8988T (cell line): ENCODE measurements around the gene RGL1.

ENCODE experiments used
- DNase-seq: peaks from one replicate; pipeline ENCODE4 v3.0.0; 2011

Gene RGL1

GRCh38 chr1:183871142-183871541 is 66.2 kb downstream of the RGL1 start:
- DNase-seq, result no peak

GRCh38 chr1:183871601-183872000 is 66.7 kb downstream of the RGL1 start:
- DNase-seq, result no peak

DNA sequence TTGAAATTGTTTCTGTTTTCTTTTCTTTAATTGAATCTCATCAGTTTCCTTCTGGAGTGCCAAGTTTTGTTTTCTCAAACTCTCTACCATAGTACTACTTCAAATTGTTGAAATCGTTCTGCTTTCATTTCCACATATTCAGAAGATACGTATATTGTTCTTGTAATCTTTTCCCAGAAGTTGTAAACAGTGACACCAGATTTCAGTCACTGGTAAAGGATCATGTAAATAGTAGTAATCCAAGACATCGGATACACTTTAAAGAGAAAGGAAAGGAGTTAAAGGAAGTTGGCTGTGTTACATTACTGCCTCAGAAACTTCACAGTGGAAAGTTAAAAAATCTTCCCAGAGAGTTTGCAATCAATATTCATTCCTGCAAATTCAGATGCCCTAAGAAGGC is 67.5 kb downstream of the RGL1 start:
- DNase-seq, result no peak

DNA sequence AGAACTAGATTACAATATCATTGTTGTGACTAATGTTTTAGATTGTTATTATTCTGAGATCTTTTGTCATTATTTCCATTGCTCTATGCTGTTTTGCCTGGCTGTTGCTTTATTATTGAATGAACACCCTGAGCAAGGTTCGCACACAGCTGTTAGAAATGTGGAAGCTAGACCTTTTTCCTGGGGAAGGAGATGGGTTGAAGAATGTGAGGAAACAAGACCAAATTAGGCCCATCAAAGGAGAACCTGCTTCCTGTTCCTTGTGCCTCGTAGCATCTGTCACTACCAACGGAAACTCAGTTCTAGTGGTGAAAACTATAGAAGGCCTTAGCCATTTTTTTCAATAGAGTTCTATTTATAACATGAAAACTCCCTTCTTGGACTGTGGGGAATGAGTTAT is 68.7 kb downstream of the RGL1 start:
- DNase-seq, result no peak

DNA sequence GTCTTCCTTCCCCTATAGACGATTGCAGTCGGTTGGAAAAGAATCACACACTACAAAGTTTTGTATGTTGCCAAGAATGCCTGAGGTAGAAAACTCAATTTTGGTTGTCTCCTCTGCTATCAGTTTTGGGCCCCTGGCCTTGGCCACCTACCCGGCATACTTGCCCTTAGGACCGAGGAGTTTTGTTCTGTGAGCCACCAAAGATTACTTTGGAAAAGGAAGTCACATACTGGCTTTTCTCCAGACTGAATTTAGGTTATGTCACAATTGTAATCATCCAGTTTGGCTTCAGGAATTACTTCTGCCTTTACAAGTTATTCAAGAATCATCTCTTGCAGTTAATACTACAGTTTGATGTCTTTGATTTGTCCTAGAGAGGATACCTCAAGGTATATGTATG is 71.4 kb downstream of the RGL1 start:
- DNase-seq, result no peak

- DNase-seq, result no peak
Observed at GRCh38 chr1:183877053-183877720, 72.3 kb downstream of the RGL1 start.

GRCh38 chr1:183879494-183879893 is 74.6 kb downstream of the RGL1 start:
- DNase-seq, result no peak

DNA sequence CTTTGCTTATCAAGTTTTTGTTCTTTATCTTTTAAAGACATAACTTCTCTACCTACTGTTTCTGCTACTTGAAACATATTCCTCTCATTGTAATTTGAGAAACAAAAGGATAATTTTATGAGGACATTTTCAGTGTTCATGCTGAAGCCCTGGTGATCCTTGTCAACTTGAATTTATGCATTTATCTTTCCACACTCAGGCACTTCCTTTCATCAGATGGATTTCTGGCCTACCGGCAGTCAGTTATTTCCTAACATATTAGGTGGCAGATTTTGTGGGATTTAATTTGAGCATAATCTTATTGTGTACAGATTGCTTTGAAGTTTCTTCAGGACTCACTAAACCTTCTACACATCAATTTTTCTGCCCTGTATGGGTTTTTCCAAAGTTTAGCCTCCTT is 75.0 kb downstream of the RGL1 start:
- no peak for DNase-seq

GRCh38 chr1:183880531-183881243 is 75.8 kb downstream of the RGL1 start:
- no peak for DNase-seq

DNA sequence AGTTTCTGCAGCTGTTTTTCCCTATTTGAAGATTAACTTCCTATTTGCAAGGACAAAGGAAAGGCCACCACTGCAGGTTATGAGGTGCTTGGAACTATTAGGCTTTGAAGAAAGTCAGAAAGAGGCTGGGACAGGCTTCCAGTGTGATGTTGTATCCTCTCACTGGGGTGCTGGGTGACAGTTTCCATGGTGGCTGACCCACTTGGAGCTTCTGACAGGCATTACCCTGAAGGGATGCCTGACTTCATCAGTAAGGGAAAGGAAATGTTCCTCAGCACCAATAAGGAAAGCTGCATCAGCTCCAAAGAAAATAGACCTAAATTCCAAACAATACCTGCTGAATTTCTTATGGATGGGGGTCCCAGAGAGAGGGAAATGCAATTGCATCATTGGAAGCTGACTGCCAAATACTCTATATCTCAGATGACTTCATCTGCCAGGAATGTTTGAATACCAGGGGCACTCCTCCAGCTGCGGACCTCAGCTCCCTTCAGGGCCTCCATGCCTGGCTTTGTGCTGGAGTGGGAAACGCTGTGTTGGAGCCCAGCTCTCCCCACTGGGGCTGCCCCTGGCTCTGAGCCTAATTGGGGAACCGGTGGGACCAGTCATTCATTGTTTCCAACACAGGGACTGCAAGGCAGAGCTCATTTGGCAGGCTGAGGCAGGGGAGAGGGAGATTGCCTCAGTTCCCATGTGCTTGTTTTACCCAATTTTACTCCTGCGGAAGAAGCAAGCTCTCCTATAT is 76.6 kb downstream of the RGL1 start:
- peak; percentile 37 for DNase-seq

- no peak for DNase-seq
Observed at GRCh38 chr1:183882335-183883167, 77.6 kb downstream of the RGL1 start.

DNA sequence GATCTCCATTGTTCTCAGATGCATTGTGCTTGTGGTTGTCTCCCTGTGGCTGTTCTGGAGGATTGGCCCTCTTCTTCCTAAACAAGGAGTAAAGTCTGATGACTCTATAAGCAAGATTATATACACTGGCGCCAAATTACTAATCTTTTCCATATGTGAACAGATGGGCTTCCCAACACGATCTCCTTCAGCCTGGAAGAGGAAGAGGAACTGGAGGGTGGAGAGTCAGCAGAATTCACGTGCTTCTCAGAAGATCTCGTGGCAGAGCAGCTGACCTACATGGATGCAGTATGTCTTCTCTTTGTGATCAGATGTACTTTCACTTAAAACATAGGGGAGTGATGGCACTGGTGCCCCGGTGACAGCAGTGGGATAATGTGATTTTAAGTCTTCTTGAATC is 78.7 kb downstream of the RGL1 start:
- no peak for DNase-seq

- no peak for DNase-seq
Observed at GRCh38 chr1:183884526-183884925, 79.6 kb downstream of the RGL1 start.

DNA sequence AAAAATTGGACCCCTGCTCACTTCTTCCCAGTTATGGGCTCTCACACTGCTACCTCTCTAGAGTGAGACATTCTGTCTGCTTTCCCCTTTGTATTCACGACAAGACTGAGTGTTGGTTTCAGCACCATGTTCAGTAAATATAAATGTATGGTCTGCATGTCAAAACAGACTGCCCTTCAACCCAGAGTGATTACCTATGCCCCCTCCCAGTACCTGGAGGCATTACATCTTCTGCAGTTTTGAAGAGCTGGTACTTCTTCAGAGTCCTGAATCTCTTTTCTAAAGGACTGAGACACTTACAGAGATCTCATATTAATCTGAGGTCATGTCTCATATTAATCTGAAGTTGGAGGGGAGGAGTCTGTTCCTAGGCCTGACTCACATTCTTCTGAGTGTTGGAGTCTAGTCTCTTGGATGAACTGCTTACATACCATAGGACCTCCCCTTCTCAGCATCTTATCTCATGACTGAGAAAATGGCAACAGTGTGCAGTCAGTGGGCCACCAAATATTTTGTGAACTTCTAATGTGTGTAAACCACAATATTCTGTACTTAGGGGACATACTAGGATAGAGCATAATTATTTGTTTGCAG is 80.3 kb downstream of the RGL1 start:
- DNase-seq, result no peak

DNA sequence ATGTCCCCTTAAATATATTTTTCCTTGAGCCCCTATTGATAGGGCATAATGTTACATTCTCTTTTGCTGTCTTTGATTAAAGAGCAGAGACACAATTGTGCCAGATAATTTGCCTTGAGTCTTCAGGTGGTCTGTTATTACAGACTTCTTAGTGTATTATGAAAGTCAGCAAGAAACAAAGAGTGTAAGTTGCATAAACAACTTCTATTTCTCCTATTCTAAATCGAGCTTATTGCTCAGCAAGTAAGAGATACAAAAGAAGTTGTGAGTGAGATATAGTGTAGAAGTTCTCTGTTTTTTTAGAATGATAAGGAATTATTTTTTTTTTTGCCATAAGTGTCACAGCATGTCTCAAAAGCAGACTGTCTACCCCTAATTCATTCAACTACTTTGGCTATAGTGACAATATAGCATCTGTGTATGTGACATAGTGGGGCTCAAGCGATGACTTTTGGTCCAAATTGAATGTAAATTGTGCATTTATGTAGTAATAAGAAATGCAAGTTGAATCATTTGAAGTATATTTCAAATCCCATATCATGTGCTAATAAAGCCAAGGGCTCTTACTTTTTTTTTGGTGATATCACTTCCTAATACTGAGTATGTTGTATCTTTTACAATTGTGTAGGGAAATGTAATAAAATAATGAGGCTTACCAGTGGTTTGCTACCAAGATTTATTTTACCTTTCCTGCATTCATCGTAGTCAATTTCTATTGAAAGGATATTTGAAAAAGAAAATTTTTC is 81.3 kb downstream of the RGL1 start:
- no peak for DNase-seq

DNA sequence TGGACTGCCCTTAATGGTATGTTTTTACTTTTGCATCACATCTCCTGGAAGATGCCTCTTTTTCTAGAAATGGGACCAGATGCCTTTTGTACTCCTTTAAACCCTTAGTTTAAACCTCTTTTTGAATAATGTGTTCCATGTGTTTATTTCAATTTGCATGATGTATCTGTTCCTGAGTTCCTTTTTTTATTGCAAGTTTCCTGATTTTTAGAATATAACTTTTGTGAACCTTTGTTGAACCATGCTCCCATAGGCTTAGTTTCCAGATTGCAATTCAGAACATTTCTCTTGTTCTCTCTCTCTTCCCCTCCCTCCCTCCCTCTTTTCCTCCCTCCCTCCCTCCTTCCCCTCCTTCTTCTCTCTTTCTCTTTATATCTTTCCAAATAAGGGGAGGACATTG is 81.9 kb downstream of the RGL1 start:
- DNase-seq, result no peak

- DNase-seq, result no peak
Observed at GRCh38 chr1:183887826-183888819, 83.2 kb downstream of the RGL1 start.

GRCh38 chr1:183889095-183889494 is 84.2 kb downstream of the RGL1 start:
- DNase-seq, result no peak

DNA sequence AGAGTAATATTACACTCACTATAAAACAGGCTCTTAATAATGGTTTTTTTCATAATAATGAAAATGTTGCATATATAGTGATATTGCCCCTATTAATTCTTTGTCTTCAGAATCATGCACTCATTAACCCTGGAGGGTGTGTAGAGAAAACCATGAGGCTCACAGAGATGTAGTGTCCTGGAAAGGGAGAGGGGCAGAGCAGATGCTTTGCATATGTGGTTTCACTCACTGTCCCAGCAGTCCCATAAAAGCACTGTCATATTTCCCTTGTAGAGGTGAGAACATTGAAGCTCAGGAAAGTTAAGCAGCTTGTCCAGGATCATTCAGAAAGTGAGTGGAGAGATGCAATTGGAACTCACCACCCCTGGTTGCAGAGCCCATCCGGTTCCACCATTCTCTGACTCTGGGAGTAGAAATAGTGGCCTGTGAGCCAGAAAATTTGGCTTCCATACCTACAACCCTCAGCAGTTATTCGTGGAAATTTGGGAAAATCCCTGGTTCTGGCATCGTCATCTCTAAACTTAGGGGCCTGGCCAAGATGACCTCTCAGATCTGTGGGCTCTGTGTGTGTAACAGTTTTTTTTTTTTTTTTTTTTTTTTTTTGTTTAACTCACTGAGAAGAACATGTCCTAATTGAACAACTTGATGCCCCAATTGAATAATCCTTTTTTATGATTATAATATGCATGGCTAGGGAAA is 86.4 kb downstream of the RGL1 start:
- no peak for DNase-seq

DNA sequence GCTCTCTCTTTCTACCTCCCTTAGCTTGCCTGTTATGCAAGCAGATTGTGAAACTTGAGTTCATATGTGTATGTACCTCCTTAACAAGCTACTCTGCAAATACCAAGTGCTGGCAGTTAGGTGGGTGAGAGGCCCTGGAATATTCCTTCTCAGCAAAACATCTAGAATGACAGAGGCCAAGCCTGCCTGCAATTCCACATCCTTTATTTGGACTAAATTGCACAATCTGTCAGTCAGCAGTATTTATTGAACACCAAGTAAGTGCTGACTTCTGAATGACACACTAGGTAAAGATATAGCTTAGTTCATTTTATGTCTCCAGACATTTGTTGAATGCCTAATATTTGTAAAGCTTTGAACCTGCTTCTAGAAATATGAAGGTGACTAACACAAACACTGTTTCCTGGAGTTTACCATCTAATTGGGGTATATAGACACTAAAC is 87.5 kb downstream of the RGL1 start:
- DNase-seq, result no peak
